Lower leg skin (tissue), 4 donors: ENCODE results near the gene SNRPA. TPM values are rescaled to one million over a fixed set of nuclear protein-coding genes. Genes with fewer than 3 reads are reported as not detected.

Experiments used
- DNase-seq, 2 donors: peaks; one replicate each; pipeline ENCODE4 v3.0.0-alpha.2; 2019; ENCODE audit warnings: low spot score in 2 of 2
- H3K4me3 ChIP-seq: fragments of 200-600 bp; sonication (generic); 2 replicates; pipeline ENCODE4 v1.5.1; 2017; ENCODE audit warnings: mild to moderate bottlenecking, low read depth; ENCODE audit not compliant: poor library complexity, severe bottlenecking
- POLR2A ChIP-seq, 2 donors: fragments of 450-650 bp; IDR thresholded peaks; one replicate each; pipeline ENCODE4 v1.6.1; 2016 to 2017; ENCODE audit warnings: antibody characterized with exemption in 2 of 2, mild to moderate bottlenecking in 1 of 2, moderate library complexity in 1 of 2
- WGBS, 2 donors: methylation state at CpG; one replicate each; pipeline ENCODE4 v1.1.5; 2018; 5-methylcytosine and 5-hydroxymethylcytosine counted together
- intact Hi-C: fragments of 100-400 bp; cut with DNase I; formaldehyde crosslinking; loops from one replicate; pipeline ENCODE4 v1.15.0; 2023; ENCODE audit warnings: low total_unique reads
- total RNA-seq, 4 donors: library from RNA; depleted of rRNA; stranded (reverse); fragments of >200 nt; gene quantifications; one replicate each; pipeline ENCODE4 v1.1.0, GENCODE V29; 2016
- TF ChIP-seq, protein P1 (sequence below), 3 donors: fragments of 450-650 bp; IDR thresholded peaks; one replicate each; pipeline ENCODE4 v1.5.1; 2016; ENCODE audit warnings: antibody characterized with exemption in 3 of 3, mild to moderate bottlenecking in 3 of 3, moderate library complexity in 2 of 3

Gene SNRPA
- total RNA-seq, 4 donors from 2014 or later: 18.0 to 52.4 (median 44.9) TPM

DNA sequence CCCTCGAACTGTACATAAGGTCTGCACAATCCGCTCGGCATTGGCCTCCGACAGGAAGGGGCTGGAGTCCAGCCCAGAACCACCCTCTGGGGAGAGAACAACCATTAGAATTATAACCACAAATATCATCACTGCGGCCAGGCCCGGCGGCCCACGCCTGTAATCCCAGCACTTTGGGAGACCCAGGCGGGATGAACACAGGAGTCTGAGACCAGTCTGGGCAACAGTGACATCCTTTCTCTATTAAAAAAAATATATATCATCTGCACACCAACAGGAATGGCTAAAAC lies 45.7 kb upstream of the SNRPA start:
- TF ChIP-seq, protein P1, sequence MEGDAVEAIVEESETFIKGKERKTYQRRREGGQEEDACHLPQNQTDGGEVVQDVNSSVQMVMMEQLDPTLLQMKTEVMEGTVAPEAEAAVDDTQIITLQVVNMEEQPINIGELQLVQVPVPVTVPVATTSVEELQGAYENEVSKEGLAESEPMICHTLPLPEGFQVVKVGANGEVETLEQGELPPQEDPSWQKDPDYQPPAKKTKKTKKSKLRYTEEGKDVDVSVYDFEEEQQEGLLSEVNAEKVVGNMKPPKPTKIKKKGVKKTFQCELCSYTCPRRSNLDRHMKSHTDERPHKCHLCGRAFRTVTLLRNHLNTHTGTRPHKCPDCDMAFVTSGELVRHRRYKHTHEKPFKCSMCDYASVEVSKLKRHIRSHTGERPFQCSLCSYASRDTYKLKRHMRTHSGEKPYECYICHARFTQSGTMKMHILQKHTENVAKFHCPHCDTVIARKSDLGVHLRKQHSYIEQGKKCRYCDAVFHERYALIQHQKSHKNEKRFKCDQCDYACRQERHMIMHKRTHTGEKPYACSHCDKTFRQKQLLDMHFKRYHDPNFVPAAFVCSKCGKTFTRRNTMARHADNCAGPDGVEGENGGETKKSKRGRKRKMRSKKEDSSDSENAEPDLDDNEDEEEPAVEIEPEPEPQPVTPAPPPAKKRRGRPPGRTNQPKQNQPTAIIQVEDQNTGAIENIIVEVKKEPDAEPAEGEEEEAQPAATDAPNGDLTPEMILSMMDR (IDR thresholded peaks at IDR 0.05): no peak
- TF ChIP-seq POLR2A (IDR thresholded peaks at IDR 0.05): no peak
- DNase-seq: no peak
- H3K4me3 ChIP-seq: no peak overlapping the region
- WGBS, 2 donors: 85 to 90% methylated on average over 9 of the region's 9 CpGs
- intact Hi-C loops: no loop called here

DNA sequence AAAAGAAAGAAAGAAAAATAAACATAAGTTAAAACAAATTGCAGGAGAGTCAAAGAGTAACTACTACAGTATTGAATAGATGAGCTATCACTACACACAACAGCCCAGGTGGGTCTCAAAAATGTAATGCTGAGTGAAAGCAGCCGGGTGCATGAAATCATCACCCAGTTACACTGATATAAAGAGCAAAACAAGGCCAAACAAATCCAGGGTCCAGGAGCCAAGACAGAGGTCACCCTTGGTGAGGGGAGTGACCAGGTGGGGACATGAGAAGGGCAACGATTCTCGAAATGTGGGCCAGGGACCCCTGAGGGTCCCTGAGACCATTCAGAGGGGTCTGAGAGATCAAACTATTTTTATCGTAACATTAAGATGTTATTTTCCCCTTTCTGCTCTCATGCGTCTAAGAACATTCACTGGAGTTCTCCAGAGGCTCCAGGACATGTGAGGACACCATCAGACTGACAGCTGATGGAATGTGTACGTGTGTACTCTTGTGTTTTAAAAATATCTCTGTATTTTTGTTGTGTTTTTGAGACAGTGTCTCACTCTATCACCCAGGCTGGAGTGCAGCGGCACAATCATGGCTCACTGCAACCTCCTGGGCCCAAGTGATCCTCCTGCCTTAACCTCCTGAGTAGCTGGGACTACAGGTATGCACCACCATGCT lies 44.9 kb upstream of the SNRPA start:
- 89% methylated on average over 7 of the region's 7 CpGs for WGBS, 2 donors
- no peak for DNase-seq
- intact Hi-C loops: no loop called here
- no peak overlapping the region for H3K4me3 ChIP-seq
- TF ChIP-seq, protein P1 (IDR thresholded peaks at IDR 0.05): no peak
- no peak for TF ChIP-seq POLR2A (IDR thresholded peaks at IDR 0.05)

DNA sequence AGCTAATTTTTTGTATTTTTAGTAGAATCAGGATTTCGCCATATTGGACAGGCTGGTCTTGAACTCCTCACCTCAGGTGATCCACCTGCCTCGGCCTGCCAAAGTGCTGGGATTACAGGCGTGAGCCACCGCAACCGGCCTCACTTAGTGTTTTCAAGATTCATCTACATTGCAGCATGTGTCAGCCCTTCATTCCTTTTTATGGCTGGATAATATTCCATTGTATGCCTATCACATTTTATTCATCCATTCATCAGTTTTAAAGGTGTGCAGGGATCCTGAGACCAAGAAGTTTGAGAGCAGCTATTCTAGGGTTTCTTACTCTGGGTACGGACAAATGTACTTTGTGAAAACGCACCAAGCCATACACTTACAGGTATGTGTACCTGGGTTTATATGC lies 43.4 kb upstream of the SNRPA start:
- no peak for TF ChIP-seq POLR2A (IDR thresholded peaks at IDR 0.05)
- TF ChIP-seq, protein P1 (IDR thresholded peaks at IDR 0.05): no peak
- no peak for DNase-seq
- H3K4me3 ChIP-seq: no peak overlapping the region
- 95 to 97% methylated on average over 7 of the region's 7 CpGs for WGBS, 2 donors
- intact Hi-C loops: no loop called here

DNA sequence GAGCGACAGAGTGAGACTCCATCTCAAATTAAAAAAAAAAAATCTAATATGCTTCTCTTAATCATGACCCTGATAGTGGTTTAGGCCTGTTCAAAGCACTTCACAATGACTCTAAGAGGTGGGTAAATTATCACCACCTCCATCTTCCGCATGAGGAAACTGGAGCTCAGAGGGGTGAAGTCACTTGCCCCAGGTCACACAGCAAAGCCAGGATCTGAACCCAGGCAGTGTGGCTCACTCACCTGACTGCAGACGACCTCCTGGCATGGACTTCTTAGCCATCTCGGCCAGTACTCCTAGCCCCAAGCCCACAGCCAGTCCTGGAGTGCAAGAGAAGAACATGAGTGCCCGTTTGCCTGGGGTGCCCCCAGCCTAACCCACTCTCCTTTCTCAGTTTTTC lies 41.2 kb upstream of the SNRPA start:
- 85 to 94% methylated on average over 5 of the region's 5 CpGs for whole genome bisulfite sequencing, 2 donors
- intact Hi-C loops: no loop called here
- no peak for DNase-seq
- no peak overlapping the region for H3K4me3 ChIP-seq
- TF ChIP-seq POLR2A (IDR thresholded peaks at IDR 0.05): no peak
- TF ChIP-seq, protein P1 (IDR thresholded peaks at IDR 0.05): no peak

DNA sequence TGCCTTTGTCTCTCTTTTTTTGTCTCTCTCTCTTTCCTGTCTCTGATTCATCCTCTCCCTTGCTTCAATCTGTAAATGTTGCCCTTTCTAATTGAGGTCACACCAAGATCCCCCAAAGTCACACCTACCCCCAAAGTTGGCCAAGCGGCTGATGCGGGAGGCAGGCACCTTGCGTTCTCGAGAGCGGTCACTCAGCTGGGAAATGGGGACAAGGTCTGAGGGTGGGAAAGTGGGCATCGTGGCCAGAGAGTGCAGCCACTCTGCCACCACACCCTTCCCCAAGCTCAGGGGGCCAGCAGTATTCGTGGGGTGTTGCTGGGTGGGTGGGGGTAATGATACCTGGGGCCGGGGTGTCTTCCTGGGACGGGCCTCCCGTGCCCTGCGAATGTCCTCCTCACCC lies 37.1 kb upstream of the SNRPA start:
- TF ChIP-seq, protein P1 (IDR thresholded peaks at IDR 0.05): no peak
- TF ChIP-seq POLR2A (IDR thresholded peaks at IDR 0.05): no peak
- intact Hi-C loops: no loop called here
- H3K4me3 ChIP-seq: no peak overlapping the region
- DNase-seq: no peak
- WGBS, 2 donors: 82 to 84% methylated on average over 11 of the region's 11 CpGs
